ENCODE measurements around the gene NMS. TPM values are rescaled to one million over a fixed set of nuclear protein-coding genes. Genes with fewer than 3 reads are reported as not detected.

The NMS gene
- total and polyA plus RNA-seq, 4 experiments from 2014 or later, result not detected

DNA sequence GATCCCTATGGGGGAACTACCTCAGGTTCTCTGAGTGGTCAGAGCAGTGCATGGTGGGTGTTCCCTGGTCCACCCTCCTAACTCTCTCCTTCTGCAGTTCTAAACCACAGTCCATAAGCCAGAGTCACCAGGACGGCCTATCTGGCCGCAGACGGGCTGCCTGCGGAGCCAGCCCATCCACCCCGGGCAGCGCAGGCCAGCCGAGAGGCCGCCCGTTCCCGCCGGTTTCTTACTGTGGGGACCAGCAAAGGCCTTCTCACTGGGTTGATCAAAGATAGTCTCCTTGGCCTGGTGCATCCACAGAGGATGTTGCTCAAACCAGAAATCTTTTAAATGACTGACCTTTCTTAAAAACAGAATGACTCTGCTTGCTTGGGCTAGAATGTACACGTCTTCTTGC lies 43.2 kb upstream of the NMS start:
- POLR2A ChIA-PET (ENCODE audit: partially characterized antibody), result no interaction called here
- Histone ChIP-seq H3K9me3 (ENCODE audit: control insufficient read depth in 1 of 2, low read length in 2 of 2) (no peaks in the 10 kb centered on the region), H3K36me3 (ENCODE audit: insufficient read depth, low read length) (no peaks in the 10 kb centered on the region), H3K27ac (ENCODE audit: low read depth, low read length) (no peak overlapping the region), H3K4me1 (ENCODE audit: insufficient read depth, low read length) (no peaks in the 10 kb centered on the region), H3K27me3 (ENCODE audit: insufficient read depth, low read length) (peaks cover 5% of the 10 kb centered on the region), H3K4me3 (ENCODE audit: low read length in 2 of 2) (no peak overlapping the region)
- H3K27me3 Mint-ChIP-seq, result peaks cover 8 to 11% of the 10 kb centered on the region in 2 donors
- CTCF ChIA-PET (ENCODE audit: partially characterized antibody), result interaction anchor here (1.4 kb wide), 1 partner anchor 132 kb away, joined by 3 read pairs; no protein-coding TSS in a partner anchor
- intact Hi-C loops (cut with micrococcal nuclease), result loop anchor here (5.0 kb wide), 1 partner anchor 135 kb away; the partner anchor contains the start of gene PDCL3
- peaks cover 3 to 6% (median 5%) of the 10 kb centered on the region in 4 donors for H3K4me1 Mint-ChIP-seq
- H3K27ac Mint-ChIP-seq, result no peak overlapping the region
- DNase-seq, result no peak
- no peaks in the 10 kb centered on the region for H3K36me3 Mint-ChIP-seq
- peaks cover 0 to 10% (median 4%) of the 10 kb centered on the region in 8 donors for H3K9me3 Mint-ChIP-seq
- H3K4me3 Mint-ChIP-seq, result no peak overlapping the region

GRCh38 chr2:100427627-100428258 lies 42.5 kb upstream of the NMS start:
- H3K4me3 ChIP-seq (ENCODE audit: low read length in 2 of 2), result no peak overlapping the region
- peaks cover 8 to 15% of the 10 kb centered on the region in 2 donors for H3K27me3 Mint-ChIP-seq
- peak overlapping the region in 1 of 7 donors; percentile 71 for H3K27ac Mint-ChIP-seq
- CTCF ChIA-PET (ENCODE audit: partially characterized antibody), result interaction anchor here (0.9 to 1.4 kb wide), 3 partner anchors 18 to 153 kb away, joined by 3 read pairs; no protein-coding TSS in a partner anchor
- DNase-seq, result peak; percentile 45 to 57 (median 45)
- H3K9me3 ChIP-seq (ENCODE audit: control insufficient read depth in 1 of 2, low read length in 2 of 2), result no peaks in the 10 kb centered on the region
- H3K36me3 Mint-ChIP-seq, result no peaks in the 10 kb centered on the region
- no peak overlapping the region for H3K27ac ChIP-seq (ENCODE audit: low read depth, low read length)
- H3K4me1 ChIP-seq (ENCODE audit: insufficient read depth, low read length), result no peaks in the 10 kb centered on the region
- POLR2A ChIA-PET (ENCODE audit: partially characterized antibody), result no interaction called here
- H3K36me3 ChIP-seq (ENCODE audit: insufficient read depth, low read length), result no peaks in the 10 kb centered on the region
- H3K4me3 Mint-ChIP-seq, result no peak overlapping the region
- H3K9me3 Mint-ChIP-seq, result peaks cover 0 to 10% (median 4%) of the 10 kb centered on the region in 8 donors
- intact Hi-C loops (cut with micrococcal nuclease), result loop anchor here (5.0 kb wide), 1 partner anchor 135 kb away; the partner anchor contains the start of gene PDCL3
- H3K4me1 Mint-ChIP-seq, result peaks cover 3 to 6% (median 5%) of the 10 kb centered on the region in 4 donors
- peaks cover 5% of the 10 kb centered on the region for H3K27me3 ChIP-seq (ENCODE audit: insufficient read depth, low read length)

GRCh38 chr2:100429726-100430125 lies 40.6 kb upstream of the NMS start:
- POLR2A ChIA-PET (ENCODE audit: partially characterized antibody), result no interaction called here
- H3K36me3 Mint-ChIP-seq, result no peaks in the 10 kb centered on the region

DNA sequence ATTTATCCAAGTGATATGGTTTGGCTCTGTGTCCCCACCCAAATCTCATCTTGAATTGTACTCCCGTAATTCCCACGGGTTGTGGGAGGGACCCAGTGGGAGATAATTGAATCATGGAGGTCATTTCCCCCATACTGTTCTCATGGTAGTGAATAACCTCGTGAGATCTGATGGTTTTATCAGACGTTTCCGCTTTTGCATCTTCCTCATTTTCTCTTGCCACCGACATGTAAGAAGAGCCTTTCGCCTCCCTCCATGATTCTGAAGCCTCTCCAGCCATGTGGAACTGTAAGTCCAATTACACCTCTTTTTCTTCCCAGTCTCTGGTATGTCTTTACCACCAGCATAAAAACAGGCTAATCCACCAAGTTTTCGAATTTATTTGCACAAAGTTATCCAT lies 32.5 kb upstream of the NMS start:
- Mint-ChIP-seq H3K4me1 (no peaks in the 10 kb centered on the region), H3K27me3 (peaks cover 8 to 14% of the 10 kb centered on the region in 2 donors), H3K4me3 (no peak overlapping the region), H3K9me3 (peaks cover 0 to 2% (median 0%) of the 10 kb centered on the region in 8 donors), H3K36me3 (no peaks in the 10 kb centered on the region), H3K27ac (no peak overlapping the region)
- H3K4me1 ChIP-seq (ENCODE audit: insufficient read depth, low read length), result no peaks in the 10 kb centered on the region
- no peaks in the 10 kb centered on the region for H3K9me3 ChIP-seq (ENCODE audit: control insufficient read depth in 1 of 2, low read length in 2 of 2)
- ChIA-PET POLR2A (ENCODE audit: partially characterized antibody) (no interaction called here), CTCF (ENCODE audit: partially characterized antibody) (no interaction called here)
- no peak for DNase-seq
- no peak overlapping the region for H3K27ac ChIP-seq (ENCODE audit: low read depth, low read length)
- no peaks in the 10 kb centered on the region for H3K36me3 ChIP-seq (ENCODE audit: insufficient read depth, low read length)
- no peak overlapping the region for H3K4me3 ChIP-seq (ENCODE audit: low read length in 2 of 2)
- no peaks in the 10 kb centered on the region for H3K27me3 ChIP-seq (ENCODE audit: insufficient read depth, low read length)
- intact Hi-C loops (cut with micrococcal nuclease), result no loop called here

More at GRCh38 chr2:100429726-100430125, 40.6 kb upstream of the NMS start:
- Mint-ChIP-seq H3K27me3 (peaks cover 6 to 15% of the 10 kb centered on the region in 2 donors), H3K27ac (no peak overlapping the region), H3K9me3 (peaks cover 0 to 10% (median 4%) of the 10 kb centered on the region in 8 donors), H3K4me1 (peaks cover 3 to 6% (median 5%) of the 10 kb centered on the region in 4 donors), H3K4me3 (no peak overlapping the region)
- Histone ChIP-seq H3K4me3 (ENCODE audit: low read length in 2 of 2) (no peak overlapping the region), H3K36me3 (ENCODE audit: insufficient read depth, low read length) (no peaks in the 10 kb centered on the region), H3K27ac (ENCODE audit: low read depth, low read length) (no peak overlapping the region), H3K4me1 (ENCODE audit: insufficient read depth, low read length) (no peaks in the 10 kb centered on the region), H3K27me3 (ENCODE audit: insufficient read depth, low read length) (peaks cover 5% of the 10 kb centered on the region), H3K9me3 (ENCODE audit: control insufficient read depth in 1 of 2, low read length in 2 of 2) (no peaks in the 10 kb centered on the region)
- DNase-seq, result no peak
- CTCF ChIA-PET (ENCODE audit: partially characterized antibody), result no interaction called here
- intact Hi-C loops (cut with micrococcal nuclease), result loop anchor here (5.0 kb wide), 1 partner anchor 133 kb away; the partner anchor contains the start of gene PDCL3

DNA sequence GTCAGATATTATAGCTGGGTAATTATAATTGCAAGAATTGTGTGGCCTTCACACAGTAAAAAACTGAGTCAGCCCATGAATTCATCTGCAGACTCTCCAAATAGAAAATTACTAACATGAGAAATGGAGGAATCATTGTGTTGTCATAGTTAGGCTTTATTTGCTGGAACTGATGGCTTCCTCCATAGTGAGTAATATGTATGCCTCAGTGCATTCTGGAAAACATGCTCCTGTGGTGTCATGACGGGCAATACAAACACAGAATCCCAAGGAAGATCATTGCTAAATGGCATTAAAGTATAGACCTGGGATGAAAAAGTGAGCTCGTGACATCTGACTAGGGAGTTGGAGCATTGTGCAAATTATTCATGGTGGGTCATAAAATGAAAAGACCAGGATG lies 23.6 kb upstream of the NMS start:
- no peaks in the 10 kb centered on the region for H3K36me3 Mint-ChIP-seq
- intact Hi-C loops (cut with micrococcal nuclease), result no loop called here
- no peak overlapping the region for H3K27ac ChIP-seq (ENCODE audit: low read depth, low read length)
- H3K9me3 Mint-ChIP-seq, result peaks cover 0 to 12% (median under 1%) of the 10 kb centered on the region in 8 donors
- peaks cover 5% of the 10 kb centered on the region for H3K27me3 ChIP-seq (ENCODE audit: insufficient read depth, low read length)
- no peaks in the 10 kb centered on the region for H3K4me1 ChIP-seq (ENCODE audit: insufficient read depth, low read length)
- H3K4me1 Mint-ChIP-seq, result no peaks in the 10 kb centered on the region
- no peaks in the 10 kb centered on the region for H3K36me3 ChIP-seq (ENCODE audit: insufficient read depth, low read length)
- no peak for DNase-seq
- no peak overlapping the region for H3K4me3 Mint-ChIP-seq
- no peak overlapping the region for H3K27ac Mint-ChIP-seq
- no peaks in the 10 kb centered on the region for H3K27me3 Mint-ChIP-seq
- H3K4me3 ChIP-seq (ENCODE audit: low read length in 2 of 2), result no peak overlapping the region
- ChIA-PET CTCF (ENCODE audit: partially characterized antibody) (interaction anchor here (0.8 to 0.9 kb wide), 2 partner anchors 18 to 21 kb away, joined by 3 read pairs; no protein-coding TSS in a partner anchor), POLR2A (ENCODE audit: partially characterized antibody) (no interaction called here)
- no peaks in the 10 kb centered on the region for H3K9me3 ChIP-seq (ENCODE audit: control insufficient read depth in 1 of 2, low read length in 2 of 2)

- DNase-seq, result no peak
- intact Hi-C loops (cut with micrococcal nuclease), result no loop called here
- no peak overlapping the region for H3K27ac ChIP-seq (ENCODE audit: low read depth, low read length)
- Mint-ChIP-seq H3K9me3 (peaks cover 0 to 9% (median 4%) of the 10 kb centered on the region in 8 donors), H3K27ac (no peak overlapping the region), H3K4me1 (no peaks in the 10 kb centered on the region), H3K36me3 (no peaks in the 10 kb centered on the region), H3K27me3 (peaks cover 4 to 8% of the 10 kb centered on the region in 2 donors), H3K4me3 (no peak overlapping the region)
- H3K27me3 ChIP-seq (ENCODE audit: insufficient read depth, low read length), result peaks cover 6% of the 10 kb centered on the region
- no peaks in the 10 kb centered on the region for H3K36me3 ChIP-seq (ENCODE audit: insufficient read depth, low read length)
- ChIA-PET POLR2A (ENCODE audit: partially characterized antibody) (no interaction called here), CTCF (ENCODE audit: partially characterized antibody) (no interaction called here)
- H3K4me3 ChIP-seq (ENCODE audit: low read length in 2 of 2), result no peak overlapping the region
- no peaks in the 10 kb centered on the region for H3K9me3 ChIP-seq (ENCODE audit: control insufficient read depth in 1 of 2, low read length in 2 of 2)
- no peaks in the 10 kb centered on the region for H3K4me1 ChIP-seq (ENCODE audit: insufficient read depth, low read length)
These were observed 19.2 kb upstream of the NMS start for GRCh38 chr2:100451092-100451491.

DNA sequence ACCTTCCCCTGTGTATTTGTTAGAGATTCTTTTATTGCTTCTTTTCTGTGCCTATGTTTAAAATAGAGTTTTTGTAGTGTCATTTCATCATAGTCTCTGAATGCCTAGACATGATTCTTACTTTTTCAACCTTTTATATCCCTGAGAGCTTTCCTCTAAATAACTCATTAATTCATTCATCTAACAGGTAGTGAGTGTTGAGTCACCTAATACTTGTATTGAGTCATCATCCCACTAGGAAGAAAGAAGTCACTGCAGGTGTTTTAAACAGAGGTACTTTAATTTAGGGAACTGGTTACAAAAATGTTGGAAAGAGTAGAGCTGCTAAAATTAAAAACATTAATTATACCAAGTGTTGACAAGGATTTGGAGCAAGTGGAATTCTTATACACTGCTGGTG lies 18.5 kb upstream of the NMS start:
- H3K27me3 ChIP-seq (ENCODE audit: insufficient read depth, low read length), result peaks cover 6% of the 10 kb centered on the region
- no peak overlapping the region for H3K4me3 ChIP-seq (ENCODE audit: low read length in 2 of 2)
- peaks cover 0 to 11% (median 6%) of the 10 kb centered on the region in 8 donors for H3K9me3 Mint-ChIP-seq
- H3K27ac Mint-ChIP-seq, result no peak overlapping the region
- intact Hi-C loops (cut with micrococcal nuclease), result no loop called here
- no peaks in the 10 kb centered on the region for H3K36me3 Mint-ChIP-seq
- ChIA-PET CTCF (ENCODE audit: partially characterized antibody) (no interaction called here), POLR2A (ENCODE audit: partially characterized antibody) (no interaction called here)
- no peaks in the 10 kb centered on the region for H3K9me3 ChIP-seq (ENCODE audit: control insufficient read depth in 1 of 2, low read length in 2 of 2)
- H3K27me3 Mint-ChIP-seq, result peaks cover 4 to 8% of the 10 kb centered on the region in 2 donors
- no peak for DNase-seq
- H3K4me3 Mint-ChIP-seq, result no peak overlapping the region
- H3K4me1 Mint-ChIP-seq, result no peaks in the 10 kb centered on the region
- no peaks in the 10 kb centered on the region for H3K4me1 ChIP-seq (ENCODE audit: insufficient read depth, low read length)
- no peak overlapping the region for H3K27ac ChIP-seq (ENCODE audit: low read depth, low read length)
- no peaks in the 10 kb centered on the region for H3K36me3 ChIP-seq (ENCODE audit: insufficient read depth, low read length)
